C4-2B (cell line): ENCODE measurements around the gene TBC1D22A.

Experiments
- ZFX ChIP-seq: fragments of 450-650 bp; IDR thresholded peaks from 2 replicates; pipeline ENCODE4 v1.6.1; 2017
- TF ChIP-seq, protein P1 (sequence below): fragments of 450-650 bp; conservative IDR thresholded peaks from 2 replicates; pipeline ENCODE4 v1.5.1; 2017; ENCODE audit warnings: mild to moderate bottlenecking

GRCh38 chr22:47209040-47209514, 446.6 kb downstream of the TBC1D22A start:
- TF ChIP-seq, protein P1, sequence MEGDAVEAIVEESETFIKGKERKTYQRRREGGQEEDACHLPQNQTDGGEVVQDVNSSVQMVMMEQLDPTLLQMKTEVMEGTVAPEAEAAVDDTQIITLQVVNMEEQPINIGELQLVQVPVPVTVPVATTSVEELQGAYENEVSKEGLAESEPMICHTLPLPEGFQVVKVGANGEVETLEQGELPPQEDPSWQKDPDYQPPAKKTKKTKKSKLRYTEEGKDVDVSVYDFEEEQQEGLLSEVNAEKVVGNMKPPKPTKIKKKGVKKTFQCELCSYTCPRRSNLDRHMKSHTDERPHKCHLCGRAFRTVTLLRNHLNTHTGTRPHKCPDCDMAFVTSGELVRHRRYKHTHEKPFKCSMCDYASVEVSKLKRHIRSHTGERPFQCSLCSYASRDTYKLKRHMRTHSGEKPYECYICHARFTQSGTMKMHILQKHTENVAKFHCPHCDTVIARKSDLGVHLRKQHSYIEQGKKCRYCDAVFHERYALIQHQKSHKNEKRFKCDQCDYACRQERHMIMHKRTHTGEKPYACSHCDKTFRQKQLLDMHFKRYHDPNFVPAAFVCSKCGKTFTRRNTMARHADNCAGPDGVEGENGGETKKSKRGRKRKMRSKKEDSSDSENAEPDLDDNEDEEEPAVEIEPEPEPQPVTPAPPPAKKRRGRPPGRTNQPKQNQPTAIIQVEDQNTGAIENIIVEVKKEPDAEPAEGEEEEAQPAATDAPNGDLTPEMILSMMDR = no peak
- TF ChIP-seq ZFX = no peak
